Memory B cell (primary cell): ENCODE data around the gene SLC13A5.

Experiments
- ATAC-seq: fragments of 150-1000 bp; cut with Tn5 transposase; 2 replicates; pipeline ENCODE4 v1.10.0; 2021; ENCODE audit warnings: low read depth, mild to moderate bottlenecking, moderate library complexity
- DNase-seq, 2 donors: peaks; one replicate each; pipeline ENCODE4 v3.0.0; 2022; ENCODE audit warnings: low spot score in 2 of 2
- H3K27ac Mint-ChIP-seq: one replicate; pipeline ENCODE4 v1.8.0; 2022; ENCODE audit warnings: mild to moderate bottlenecking, moderate library complexity, mixed read lengths
- H3K27me3 Mint-ChIP-seq: one replicate; pipeline ENCODE4 v1.8.0; 2022; ENCODE audit warnings: mixed read lengths
- H3K36me3 Mint-ChIP-seq: one replicate; pipeline ENCODE4 v1.8.0; 2022; ENCODE audit warnings: mild to moderate bottlenecking, mixed read lengths
- H3K4me1 Mint-ChIP-seq: one replicate; pipeline ENCODE4 v1.8.0; 2022; ENCODE audit warnings: mixed read lengths
- H3K4me3 Mint-ChIP-seq: one replicate; pipeline ENCODE4 v1.8.0; 2022; ENCODE audit warnings: mild to moderate bottlenecking, moderate library complexity, mixed read lengths
- H3K9me3 Mint-ChIP-seq: one replicate; pipeline ENCODE4 v1.8.0; 2022; ENCODE audit warnings: mixed read lengths

SLC13A5 gene

DNA sequence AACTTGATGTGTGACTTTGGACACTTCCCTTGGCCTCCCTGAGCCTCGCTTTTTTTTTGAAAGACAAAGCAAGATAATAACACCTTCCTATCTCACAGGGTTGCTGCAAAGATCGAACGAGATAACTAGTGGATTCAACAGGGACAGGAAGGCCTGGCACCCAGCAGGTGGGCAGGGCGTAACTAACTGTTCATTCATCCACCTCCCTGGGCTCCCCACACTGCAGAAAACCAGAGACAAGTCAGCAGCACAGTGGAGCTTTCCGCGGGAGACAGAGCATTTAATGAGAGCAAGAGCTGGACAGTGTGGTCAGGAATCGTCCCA, 28.7 kb downstream of the SLC13A5 start:
- Mint-ChIP-seq H3K4me3 (no peak overlapping the region), H3K4me1 (no peaks in the 10 kb centered on the region), H3K27me3 (peaks cover 7% of the 10 kb centered on the region), H3K9me3 (no peaks in the 10 kb centered on the region), H3K36me3 (peaks cover 7% of the 10 kb centered on the region), H3K27ac (no peak overlapping the region)
- ATAC-seq (no peak), DNase-seq (no peak)

DNA sequence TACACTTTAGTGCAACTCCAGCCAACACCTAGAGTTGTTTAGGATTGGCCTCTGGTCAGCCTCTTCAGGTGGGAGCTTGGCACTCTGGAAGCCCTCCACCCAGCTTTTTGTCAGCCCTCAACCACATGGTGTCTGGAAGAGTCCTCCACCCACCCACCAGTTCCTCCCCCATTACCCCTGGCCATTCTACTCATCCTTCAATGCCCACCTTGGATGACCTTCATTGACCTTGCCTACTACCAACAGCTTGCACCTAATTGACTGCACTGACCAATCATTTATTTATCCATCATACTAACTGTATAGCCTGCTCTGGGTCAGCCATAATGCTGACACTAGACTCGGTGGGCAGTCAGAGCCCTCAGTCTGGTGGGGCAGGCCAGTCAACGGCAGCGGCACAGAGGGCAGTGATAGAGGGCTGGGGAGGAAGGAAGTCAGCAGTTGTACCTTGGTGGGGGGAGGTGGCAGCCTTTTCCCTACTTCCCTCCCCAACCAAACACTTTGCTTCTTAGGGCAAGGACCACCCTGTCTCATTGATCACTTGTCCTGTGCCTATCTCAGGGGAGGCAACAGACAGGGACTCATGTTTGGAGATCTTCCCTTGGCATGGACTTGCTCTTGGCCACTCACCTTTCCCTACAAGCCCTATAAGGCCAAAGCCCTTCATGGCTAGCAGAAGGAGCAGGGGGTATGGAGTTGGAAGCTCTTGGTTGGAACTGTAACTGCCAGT, 29.3 kb downstream of the SLC13A5 start:
- no peak overlapping the region for H3K4me3 Mint-ChIP-seq

DNA sequence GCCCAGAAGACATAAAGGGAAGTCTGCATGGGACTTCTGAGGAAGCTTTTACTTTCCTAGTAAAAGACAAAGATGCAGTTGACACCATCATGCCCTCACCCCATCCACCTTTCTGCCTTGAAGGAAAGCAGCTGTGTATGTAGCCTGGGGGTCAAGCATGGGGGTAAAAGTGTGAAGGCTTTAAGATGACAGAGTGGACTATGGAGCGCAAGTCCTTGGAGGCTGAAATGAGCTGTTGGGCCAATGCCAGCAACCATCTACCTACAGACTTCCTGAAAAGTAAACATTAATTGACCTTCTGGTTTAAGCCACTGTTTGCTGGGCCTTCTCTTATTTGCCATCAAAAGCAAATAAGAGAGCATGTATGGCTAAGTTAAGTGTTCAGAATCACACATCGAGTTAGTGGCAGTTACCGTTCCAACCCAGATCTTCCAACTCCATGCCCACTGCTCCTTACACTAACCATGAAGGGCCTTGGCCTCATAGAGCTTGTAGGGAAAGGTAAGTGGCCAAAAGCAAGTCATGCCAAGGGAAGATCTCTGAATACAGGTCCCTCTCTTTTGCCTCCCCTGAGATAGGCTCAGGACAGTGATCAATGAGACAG, 30.0 kb downstream of the SLC13A5 start:
- Mint-ChIP-seq H3K4me3 (no peak overlapping the region), H3K27ac (no peak overlapping the region), H3K9me3 (no peaks in the 10 kb centered on the region), H3K36me3 (peaks cover 7% of the 10 kb centered on the region), H3K4me1 (peaks cover 2% of the 10 kb centered on the region), H3K27me3 (peaks cover 7% of the 10 kb centered on the region)
- ATAC-seq, result no peak
- DNase-seq, result no peak

More for the DNA sequence above, 29.3 kb downstream of the SLC13A5 start:
- ATAC-seq (no peak), DNase-seq (no peak)
- Mint-ChIP-seq H3K27me3 (peaks cover 7% of the 10 kb centered on the region), H3K27ac (no peak overlapping the region), H3K9me3 (no peaks in the 10 kb centered on the region), H3K4me1 (no peaks in the 10 kb centered on the region), H3K36me3 (peaks cover 7% of the 10 kb centered on the region)

DNA sequence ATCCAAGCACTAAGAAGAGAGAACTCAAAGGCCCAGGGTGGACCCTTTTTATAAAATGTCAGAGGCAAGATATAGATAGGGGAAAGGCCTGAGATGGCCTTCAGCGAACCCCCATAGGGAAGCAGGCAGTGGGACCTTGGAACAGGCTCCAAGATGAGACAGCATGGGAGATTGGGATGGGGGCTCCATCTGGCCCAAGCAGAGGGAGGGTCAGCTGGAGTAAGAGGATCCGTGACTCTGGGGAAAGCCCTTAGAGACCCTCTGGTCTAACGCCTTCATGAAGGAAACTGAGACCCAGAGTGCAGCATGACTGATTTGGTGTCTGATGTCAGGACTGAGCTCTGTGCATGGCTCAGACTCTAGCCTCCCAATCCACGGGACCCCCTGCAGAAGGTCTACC, 30.8 kb downstream of the SLC13A5 start:
- H3K9me3 Mint-ChIP-seq, result no peaks in the 10 kb centered on the region
- DNase-seq (no peak), ATAC-seq (no peak)
- no peak overlapping the region for H3K27ac Mint-ChIP-seq
- H3K4me1 Mint-ChIP-seq, result peaks cover 9% of the 10 kb centered on the region
- no peak overlapping the region for H3K4me3 Mint-ChIP-seq
- H3K27me3 Mint-ChIP-seq, result peaks cover 7% of the 10 kb centered on the region
- peaks cover 5% of the 10 kb centered on the region for H3K36me3 Mint-ChIP-seq

DNA sequence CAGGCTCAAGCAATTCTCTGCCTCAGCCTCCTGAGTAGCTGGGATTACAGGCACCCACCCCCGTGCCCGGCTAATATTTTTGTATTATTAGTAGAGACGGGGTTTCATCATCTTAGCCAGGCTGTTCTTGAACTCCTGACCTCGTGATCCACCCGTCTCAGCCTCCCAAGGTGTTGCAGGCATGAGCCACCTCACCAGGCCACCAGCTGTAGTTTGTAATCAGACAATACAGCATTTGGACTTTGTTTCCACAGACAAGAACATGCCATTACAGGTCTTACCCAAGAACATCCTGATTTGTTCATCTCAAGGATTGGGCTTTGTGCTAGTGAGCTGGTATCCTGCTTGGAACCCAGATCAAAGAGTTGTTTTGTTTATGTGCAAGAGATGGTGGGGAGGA, 31.5 kb downstream of the SLC13A5 start:
- ATAC-seq (no peak), DNase-seq (no peak)
- peaks cover 3% of the 10 kb centered on the region for H3K27me3 Mint-ChIP-seq
- H3K9me3 Mint-ChIP-seq, result no peaks in the 10 kb centered on the region
- H3K36me3 Mint-ChIP-seq, result peaks cover 5% of the 10 kb centered on the region
- no peak overlapping the region for H3K27ac Mint-ChIP-seq
- no peak overlapping the region for H3K4me3 Mint-ChIP-seq
- peaks cover 10% of the 10 kb centered on the region for H3K4me1 Mint-ChIP-seq

DNA sequence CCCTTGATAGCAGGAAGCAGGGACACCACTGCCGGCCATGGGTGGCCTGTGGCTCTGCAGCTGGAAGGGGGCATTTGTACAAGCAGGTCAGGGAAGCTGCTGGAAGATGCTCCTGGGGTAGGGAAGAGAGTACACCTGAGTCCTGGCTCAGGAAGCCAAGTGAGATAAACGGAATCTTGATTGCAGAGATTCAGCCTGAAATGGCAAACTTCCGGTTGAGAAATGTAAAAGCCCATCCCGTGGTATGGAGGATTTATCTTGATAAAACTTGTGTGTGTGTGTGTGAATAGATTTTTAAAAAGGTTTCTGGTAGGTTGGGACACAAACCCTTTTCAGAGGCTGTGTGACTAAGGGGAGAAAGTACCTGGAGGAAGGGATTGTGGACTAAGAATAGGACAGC, 32.0 kb downstream of the SLC13A5 start:
- Mint-ChIP-seq H3K27ac (no peak overlapping the region), H3K36me3 (peaks cover 5% of the 10 kb centered on the region), H3K9me3 (no peaks in the 10 kb centered on the region), H3K27me3 (peaks cover 3% of the 10 kb centered on the region), H3K4me1 (peaks cover 10% of the 10 kb centered on the region), H3K4me3 (no peak overlapping the region)
- DNase-seq, result no peak
- no peak for ATAC-seq

DNA sequence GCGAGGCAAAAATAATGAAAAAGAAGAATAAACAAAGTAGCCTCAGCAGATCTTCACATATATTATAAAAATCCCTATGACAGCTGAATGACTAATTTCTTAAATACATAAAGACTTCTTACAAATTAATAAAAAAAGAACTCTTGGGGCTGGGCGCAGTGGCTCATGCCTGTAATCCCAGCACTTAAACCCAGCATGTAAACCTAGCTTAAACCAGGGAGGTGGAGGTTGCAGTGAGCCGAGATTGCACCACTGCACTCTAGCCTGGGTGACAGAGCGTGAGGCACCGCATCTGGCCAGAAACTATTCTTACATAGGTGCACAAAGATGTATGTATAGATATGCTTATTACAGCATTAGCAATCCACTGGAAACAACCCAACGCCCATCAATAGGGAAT, 33.9 kb downstream of the SLC13A5 start:
- Mint-ChIP-seq H3K9me3 (no peaks in the 10 kb centered on the region), H3K27me3 (peaks cover 2% of the 10 kb centered on the region), H3K27ac (no peak overlapping the region), H3K4me1 (peaks cover 13% of the 10 kb centered on the region), H3K4me3 (no peak overlapping the region), H3K36me3 (peaks cover 5% of the 10 kb centered on the region)
- ATAC-seq (no peak), DNase-seq (no peak)

DNA sequence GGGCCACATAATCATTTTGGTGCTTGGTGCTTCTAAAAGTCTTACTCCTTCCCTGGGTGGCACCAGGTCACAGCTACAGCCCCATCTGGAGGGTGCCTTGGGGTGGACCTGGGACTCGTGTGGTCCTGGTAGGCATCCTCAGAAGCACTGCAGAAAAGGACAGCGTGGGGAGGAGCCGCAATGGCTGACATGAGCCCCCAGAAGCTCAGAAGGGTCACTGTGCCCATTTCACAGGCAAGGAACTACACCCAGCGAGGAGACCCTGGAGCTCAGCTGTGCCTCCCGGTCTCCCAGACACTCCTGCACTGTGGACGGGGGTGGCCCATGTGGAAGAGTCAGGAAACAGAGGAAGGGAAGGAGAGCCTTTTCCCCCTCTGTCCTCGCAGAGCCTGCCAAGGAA, 35.2 kb downstream of the SLC13A5 start:
- no peak overlapping the region for H3K27ac Mint-ChIP-seq
- ATAC-seq, result no peak
- peaks cover 2% of the 10 kb centered on the region for H3K27me3 Mint-ChIP-seq

DNA sequence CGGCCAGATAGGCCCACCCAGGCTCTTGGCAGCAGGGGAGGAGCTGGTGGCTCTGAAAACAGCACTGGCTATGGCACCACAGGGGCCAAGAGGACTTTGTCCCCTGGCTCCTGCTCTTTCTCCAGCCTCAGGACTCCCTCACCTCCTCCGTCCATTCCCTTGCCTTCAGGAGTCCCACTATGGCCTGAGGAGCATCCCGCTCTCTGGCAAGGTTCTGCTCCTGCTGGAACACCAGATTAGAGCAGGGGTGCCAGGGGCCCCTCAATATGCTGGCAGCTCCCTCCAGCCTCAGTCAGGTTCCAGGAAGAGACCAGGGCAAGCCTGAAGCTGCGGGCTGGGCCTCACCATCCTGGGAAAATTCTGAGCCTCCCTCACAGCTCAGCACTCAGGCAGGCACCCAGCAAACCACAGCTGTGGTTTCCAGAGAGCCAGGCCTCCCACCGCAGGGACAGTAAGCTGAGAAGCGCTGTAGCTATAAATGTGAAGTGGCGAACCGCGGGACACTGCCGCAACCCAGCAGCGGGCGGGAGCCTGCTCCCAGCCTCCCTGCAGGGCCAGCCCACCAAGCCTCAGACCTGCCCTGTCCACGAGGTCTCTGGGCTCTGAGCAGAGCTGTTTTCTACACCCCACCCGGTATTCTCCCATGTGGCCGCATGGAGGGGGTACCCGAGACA, 35.9 kb downstream of the SLC13A5 start:
- peaks cover 13% of the 10 kb centered on the region for H3K4me1 Mint-ChIP-seq
- H3K36me3 Mint-ChIP-seq, result peaks cover 8% of the 10 kb centered on the region
- DNase-seq (no peak), ATAC-seq (no peak)
- H3K9me3 Mint-ChIP-seq, result no peaks in the 10 kb centered on the region
- H3K4me3 Mint-ChIP-seq, result no peak overlapping the region
- H3K27ac Mint-ChIP-seq, result no peak overlapping the region
- H3K27me3 Mint-ChIP-seq, result peaks cover 2% of the 10 kb centered on the region

More for the DNA sequence above, 35.2 kb downstream of the SLC13A5 start:
- Mint-ChIP-seq H3K4me3 (no peak overlapping the region), H3K36me3 (peaks cover 8% of the 10 kb centered on the region), H3K9me3 (no peaks in the 10 kb centered on the region), H3K4me1 (peaks cover 13% of the 10 kb centered on the region)
- no peak for DNase-seq

DNA sequence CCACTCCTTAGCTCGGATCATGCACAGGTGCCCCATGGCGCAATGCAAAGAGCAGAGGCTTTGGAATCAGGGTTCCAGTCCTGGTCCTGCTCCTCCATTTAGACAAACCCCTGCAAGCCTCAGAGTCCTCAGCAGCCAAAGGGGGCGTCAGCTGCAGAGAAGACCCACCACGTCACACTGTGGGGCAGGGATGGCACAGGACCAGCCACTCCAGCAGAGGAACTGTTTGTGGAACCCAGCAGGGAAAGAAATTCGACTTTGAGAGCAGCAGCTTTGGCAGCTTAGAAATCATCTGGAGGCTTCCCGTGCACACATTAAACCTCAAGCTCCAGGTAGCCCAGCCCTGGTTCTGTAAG, 36.4 kb downstream of the SLC13A5 start:
- no peak for DNase-seq
- H3K36me3 Mint-ChIP-seq, result peaks cover 7% of the 10 kb centered on the region
- ATAC-seq, result no peak
- H3K4me3 Mint-ChIP-seq, result no peak overlapping the region
- no peak overlapping the region for H3K27ac Mint-ChIP-seq
- H3K9me3 Mint-ChIP-seq, result no peaks in the 10 kb centered on the region
- H3K4me1 Mint-ChIP-seq, result peaks cover 13% of the 10 kb centered on the region
- H3K27me3 Mint-ChIP-seq, result peaks cover 2% of the 10 kb centered on the region

DNA sequence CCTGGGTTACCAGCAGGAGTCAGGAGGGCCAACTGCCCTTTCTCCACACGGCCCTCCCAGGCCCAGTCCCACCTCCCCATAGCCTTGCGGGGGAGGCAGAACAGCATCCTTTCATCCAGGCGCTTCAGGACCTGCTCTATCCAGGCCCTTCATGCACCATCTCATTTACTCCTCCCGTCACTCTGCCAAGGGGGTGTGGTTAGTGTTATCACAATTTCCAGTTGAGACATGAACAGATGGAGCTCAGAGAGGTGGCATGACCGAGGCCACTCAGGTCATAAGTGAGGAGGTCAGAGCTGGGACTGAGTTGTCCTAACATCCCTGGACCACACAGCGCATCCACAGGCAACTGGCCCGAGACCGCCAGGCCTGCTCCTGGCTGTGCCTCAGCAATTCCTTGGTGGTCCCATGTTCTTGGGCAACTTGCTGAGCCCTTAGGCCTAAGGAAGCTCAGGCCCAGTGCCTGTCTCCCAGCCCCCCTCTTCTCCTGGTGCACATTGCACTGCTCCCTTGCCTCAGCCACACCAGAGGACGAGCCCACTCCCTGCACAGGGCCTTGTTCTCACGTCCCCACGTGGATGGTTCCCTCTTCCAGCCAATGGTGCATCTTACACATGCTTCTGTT, 37.9 kb downstream of the SLC13A5 start:
- ATAC-seq (no peak), DNase-seq (no peak)
- H3K4me3 Mint-ChIP-seq, result no peak overlapping the region
- peaks cover 13% of the 10 kb centered on the region for H3K4me1 Mint-ChIP-seq
- H3K36me3 Mint-ChIP-seq, result peaks cover 10% of the 10 kb centered on the region
- H3K27ac Mint-ChIP-seq, result no peak overlapping the region
- H3K9me3 Mint-ChIP-seq, result no peaks in the 10 kb centered on the region
- H3K27me3 Mint-ChIP-seq, result no peaks in the 10 kb centered on the region

DNA sequence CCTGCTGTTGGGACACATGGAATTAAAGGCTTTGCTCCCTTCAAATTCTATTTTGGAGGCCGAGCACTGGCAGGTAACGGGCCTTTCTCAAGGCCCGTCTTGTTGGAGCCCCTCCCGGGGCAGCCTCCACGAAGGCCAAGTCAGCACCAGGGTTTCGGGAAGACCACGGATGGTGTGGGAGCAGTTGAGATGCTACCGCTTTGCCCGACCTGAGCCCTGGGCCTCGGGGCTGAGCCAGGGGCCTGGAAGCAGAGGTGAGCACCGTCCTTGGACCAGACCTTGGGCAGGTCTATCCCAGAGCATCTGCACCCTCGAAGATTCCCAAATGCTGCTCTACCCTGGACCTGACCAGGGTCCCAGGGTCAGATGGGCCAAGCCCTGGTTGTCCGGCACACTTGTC, 38.6 kb downstream of the SLC13A5 start:
- Mint-ChIP-seq H3K4me1 (peaks cover 15% of the 10 kb centered on the region), H3K4me3 (no peak overlapping the region), H3K27ac (no peak overlapping the region), H3K9me3 (no peaks in the 10 kb centered on the region), H3K36me3 (peaks cover 10% of the 10 kb centered on the region), H3K27me3 (no peaks in the 10 kb centered on the region)
- ATAC-seq (no peak), DNase-seq (no peak)

DNA sequence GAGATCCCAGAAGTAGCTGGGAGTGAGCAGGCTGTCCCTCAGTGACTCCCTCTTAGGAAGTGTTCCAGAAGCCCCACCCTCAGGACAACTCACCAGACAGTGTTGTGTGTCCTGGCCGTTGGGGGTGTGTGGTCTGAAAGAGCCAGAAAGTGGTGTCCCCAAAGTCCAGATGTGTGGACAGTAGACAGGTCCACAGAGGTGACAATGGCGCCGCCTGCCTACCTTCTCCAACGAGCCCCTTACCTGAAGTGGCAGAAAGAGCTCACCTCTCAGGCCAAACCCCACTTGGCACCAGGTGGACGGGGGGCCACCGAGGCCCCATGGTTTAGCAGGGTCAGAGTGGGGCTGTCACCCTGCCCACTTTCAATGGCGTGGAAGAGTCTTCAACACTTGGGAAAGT, 41.7 kb downstream of the SLC13A5 start:
- H3K27me3 Mint-ChIP-seq, result no peaks in the 10 kb centered on the region
- no peak for ATAC-seq
- DNase-seq, result no peak
- H3K9me3 Mint-ChIP-seq, result no peaks in the 10 kb centered on the region
- H3K4me1 Mint-ChIP-seq, result peaks cover 15% of the 10 kb centered on the region
- H3K36me3 Mint-ChIP-seq, result peaks cover 22% of the 10 kb centered on the region
- no peak overlapping the region for H3K4me3 Mint-ChIP-seq
- H3K27ac Mint-ChIP-seq, result no peak overlapping the region

DNA sequence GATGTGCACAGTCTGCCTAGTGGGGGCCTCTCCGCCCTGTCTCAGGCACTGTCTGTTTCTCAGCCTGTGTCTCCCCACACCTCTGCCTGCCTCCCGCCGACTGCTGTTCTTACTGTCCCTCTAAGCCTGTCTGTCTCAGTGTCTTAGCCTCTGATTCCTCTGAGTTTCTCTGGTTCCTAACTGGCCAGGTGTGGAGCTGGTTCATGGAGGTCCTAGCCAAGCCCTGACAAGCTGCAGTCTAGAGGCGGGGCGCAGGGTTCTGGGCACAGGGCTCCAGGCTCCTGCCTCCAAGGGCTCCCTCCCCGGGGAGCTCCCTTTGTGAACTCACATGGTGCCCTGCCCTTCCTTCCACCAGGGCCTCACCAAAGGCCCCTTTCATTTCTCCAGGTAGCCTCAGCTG, 42.2 kb downstream of the SLC13A5 start:
- Mint-ChIP-seq H3K9me3 (no peaks in the 10 kb centered on the region), H3K4me3 (no peak overlapping the region), H3K36me3 (peaks cover 22% of the 10 kb centered on the region), H3K27me3 (no peaks in the 10 kb centered on the region), H3K4me1 (peaks cover 16% of the 10 kb centered on the region), H3K27ac (peak overlapping the region; percentile 28)
- DNase-seq, result no peak
- ATAC-seq, result no peak
